Pancreas (tissue), 10 donors: ENCODE data around the gene DUS1L. TPM values are rescaled to one million over a fixed set of nuclear protein-coding genes. Genes with fewer than 3 reads are reported as not detected.
A peak's percentile ranks its signal among the peaks of the same experiment; 100 is the strongest.

Experiments
- ATAC-seq, 4 donors: fragments of 200-7000 bp; cut with Tn5 transposase; one replicate each; pipeline versions ENCODE4 v1.8.0 to v1.9.1; 2020; ENCODE audit warnings: mild to moderate bottlenecking in 4 of 4, moderate library complexity in 4 of 4
- DNase-seq, 6 donors: peaks; one replicate each; pipeline ENCODE4 v3.0.0-alpha.2; 2020
- FAIRE-seq: peaks from 2 replicates; lab custom pipeline; 2012; peaks lifted over from hg19 to GRCh38; lab: Jason Lieb, UNC
- H3K27ac ChIP-seq, 4 donors: fragments of 200-600 bp; sonication (generic); 1 replicate in 3 of 4; 2 replicates in 1 of 4; pipeline versions ENCODE4 v1.5.0 to v1.8.0; 2020
- H3K27me3 ChIP-seq, 4 donors: fragments of 200-600 bp; one replicate each; pipeline ENCODE4 v1.8.0; 2021
- H3K36me3 ChIP-seq, 3 donors: fragments of 200-600 bp; sonication (generic) in 1 of 3; one replicate each; pipeline versions ENCODE4 v1.5.0 to v1.8.0; 2020 to 2021
- H3K4me1 ChIP-seq, 3 donors: fragments of 200-600 bp; one replicate each; pipeline ENCODE4 v1.8.0; 2021
- H3K4me3 ChIP-seq, 4 donors: fragments of 200-600 bp; sonication (generic) in 2 of 4; one replicate each; pipeline versions ENCODE4 v1.5.0 to v1.8.0; 2020 to 2021
- H3K9me3 ChIP-seq, 4 donors: fragments of 200-600 bp; one replicate each; pipeline ENCODE4 v1.8.0; 2021
- WGBS, 2 donors: extraction: QIAGEN DNeasy Blood & Tissue Kit; methylation state at CpG; one replicate each; pipeline ENCODE4 v1.1.7; 2013; 5-methylcytosine and 5-hydroxymethylcytosine counted together
- intact Hi-C, 3 donors: fragments of 100-400 bp; cut with DNase I; formaldehyde crosslinking; loops; one replicate each; pipeline versions ENCODE4 v1.11.1 to v1.14.2; 2022
- polyA plus RNA-seq, 2 donors: library from polyadenylated mRNA; stranded (reverse); fragments of 200-250 nt; gene quantifications; one replicate each; pipeline ENCODE4 v1.2.3, GENCODE V29; 2013
- total RNA-seq, 6 donors: library from RNA; stranded (reverse); fragmentation: NEBNext Ultra II Directional in 4 of 6; extraction: Animal tissue kit (Norgen Biotek cat#: 25700) in 4 of 6; gene quantifications; one replicate each; pipeline versions ENCODE4 v1.2.1 to v1.2.4, GENCODE V29; 2021 to 2023
- TF ChIP-seq, protein P1 (sequence below), 4 donors: fragments of 200-600 bp; sonication (generic) in 3 of 4; IDR thresholded peaks; one replicate each; pipeline versions ENCODE4 v1.5.0 to v1.8.0; 2021; ENCODE audit warnings: antibody characterized with exemption in 4 of 4
- donor health status: healthy with polysubstance abuse.
- donor health status: DM: no; HTN: no; CAD: no; lungs with moderate emphysema.
- donor health status: DM: no; HTN: no; CAD: no.
- donor health status: control.
- donor health status: control.
- donor health status: Bipolar disorder and iron deficiency.
- donor health status: DM: yes; HTN: yes; CAD: no.
- donor health status: DM: no; HTN: no; CAD: no.
- donor health status: DM: no; HTN: no; CAD: no.
- donor health status: DM: yes; HTN: yes; CAD: no.

Gene DUS1L
- total and polyA plus RNA-seq, 8 donors: 56.0 to 186 (median 72.8) TPM

DNA sequence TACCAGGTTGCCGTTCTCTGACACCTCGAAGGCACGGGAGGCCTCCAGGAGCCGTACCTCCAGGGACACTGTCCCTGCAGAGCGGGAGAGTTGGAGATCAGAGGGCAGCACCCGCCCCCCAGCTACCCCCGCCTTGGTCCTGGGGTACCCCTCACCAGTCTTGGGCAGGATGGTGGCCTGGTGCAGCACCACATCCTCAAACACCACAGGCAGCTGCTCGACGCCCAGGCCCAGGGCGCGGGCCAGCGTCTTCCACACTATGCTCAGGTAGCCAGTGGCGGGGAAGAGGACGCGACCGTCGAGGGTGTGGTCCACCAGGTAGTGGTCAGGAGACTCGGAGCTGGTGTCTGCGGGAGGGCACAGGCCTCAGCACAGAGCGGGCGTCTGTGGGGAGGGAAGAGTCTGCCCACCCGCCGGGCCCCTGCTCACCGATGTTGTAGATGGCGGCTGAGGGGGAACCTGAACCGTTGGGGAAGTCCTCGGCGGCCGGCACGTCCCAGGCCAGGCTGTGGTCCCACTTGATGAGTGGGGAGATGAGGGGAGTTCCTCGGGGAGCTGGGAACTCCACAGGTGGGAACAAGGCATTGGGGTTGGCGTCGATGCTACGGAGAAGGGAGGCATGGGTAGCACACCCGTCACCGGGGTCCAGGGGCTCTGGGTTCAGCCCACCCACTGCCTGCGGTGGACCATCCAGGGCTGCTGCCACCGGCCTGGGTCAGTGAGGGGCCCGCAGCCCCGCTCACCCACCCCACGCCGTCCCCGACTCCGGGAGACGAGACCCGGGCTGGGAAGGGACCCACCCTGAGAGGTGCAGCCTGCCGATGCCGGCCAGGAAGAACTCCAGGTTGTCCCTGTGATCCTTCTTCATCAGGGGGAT lies 22.6 kb upstream of the DUS1L start:
- intact Hi-C loops: no loop called here
- FAIRE-seq (no peak), DNase-seq (peak in 2 of 6 donors; percentile 22 to 76), ATAC-seq (no peak)
- H3K27me3 ChIP-seq: no peaks in the 10 kb centered on the region
- TF ChIP-seq, protein P1, sequence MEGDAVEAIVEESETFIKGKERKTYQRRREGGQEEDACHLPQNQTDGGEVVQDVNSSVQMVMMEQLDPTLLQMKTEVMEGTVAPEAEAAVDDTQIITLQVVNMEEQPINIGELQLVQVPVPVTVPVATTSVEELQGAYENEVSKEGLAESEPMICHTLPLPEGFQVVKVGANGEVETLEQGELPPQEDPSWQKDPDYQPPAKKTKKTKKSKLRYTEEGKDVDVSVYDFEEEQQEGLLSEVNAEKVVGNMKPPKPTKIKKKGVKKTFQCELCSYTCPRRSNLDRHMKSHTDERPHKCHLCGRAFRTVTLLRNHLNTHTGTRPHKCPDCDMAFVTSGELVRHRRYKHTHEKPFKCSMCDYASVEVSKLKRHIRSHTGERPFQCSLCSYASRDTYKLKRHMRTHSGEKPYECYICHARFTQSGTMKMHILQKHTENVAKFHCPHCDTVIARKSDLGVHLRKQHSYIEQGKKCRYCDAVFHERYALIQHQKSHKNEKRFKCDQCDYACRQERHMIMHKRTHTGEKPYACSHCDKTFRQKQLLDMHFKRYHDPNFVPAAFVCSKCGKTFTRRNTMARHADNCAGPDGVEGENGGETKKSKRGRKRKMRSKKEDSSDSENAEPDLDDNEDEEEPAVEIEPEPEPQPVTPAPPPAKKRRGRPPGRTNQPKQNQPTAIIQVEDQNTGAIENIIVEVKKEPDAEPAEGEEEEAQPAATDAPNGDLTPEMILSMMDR (IDR thresholded peaks at IDR 0.05): no peak
- no peak overlapping the region for H3K4me3 ChIP-seq
- H3K4me1 ChIP-seq: no peaks in the 10 kb centered on the region
- WGBS, 2 donors: 96 to 98% methylated on average over 44 to 48 of the region's 48 CpGs
- H3K36me3 ChIP-seq: peaks cover 3 to 61% (median 41%) of the 10 kb centered on the region in 3 donors
- no peak overlapping the region for H3K27ac ChIP-seq
- H3K9me3 ChIP-seq: no peaks in the 10 kb centered on the region

DNA sequence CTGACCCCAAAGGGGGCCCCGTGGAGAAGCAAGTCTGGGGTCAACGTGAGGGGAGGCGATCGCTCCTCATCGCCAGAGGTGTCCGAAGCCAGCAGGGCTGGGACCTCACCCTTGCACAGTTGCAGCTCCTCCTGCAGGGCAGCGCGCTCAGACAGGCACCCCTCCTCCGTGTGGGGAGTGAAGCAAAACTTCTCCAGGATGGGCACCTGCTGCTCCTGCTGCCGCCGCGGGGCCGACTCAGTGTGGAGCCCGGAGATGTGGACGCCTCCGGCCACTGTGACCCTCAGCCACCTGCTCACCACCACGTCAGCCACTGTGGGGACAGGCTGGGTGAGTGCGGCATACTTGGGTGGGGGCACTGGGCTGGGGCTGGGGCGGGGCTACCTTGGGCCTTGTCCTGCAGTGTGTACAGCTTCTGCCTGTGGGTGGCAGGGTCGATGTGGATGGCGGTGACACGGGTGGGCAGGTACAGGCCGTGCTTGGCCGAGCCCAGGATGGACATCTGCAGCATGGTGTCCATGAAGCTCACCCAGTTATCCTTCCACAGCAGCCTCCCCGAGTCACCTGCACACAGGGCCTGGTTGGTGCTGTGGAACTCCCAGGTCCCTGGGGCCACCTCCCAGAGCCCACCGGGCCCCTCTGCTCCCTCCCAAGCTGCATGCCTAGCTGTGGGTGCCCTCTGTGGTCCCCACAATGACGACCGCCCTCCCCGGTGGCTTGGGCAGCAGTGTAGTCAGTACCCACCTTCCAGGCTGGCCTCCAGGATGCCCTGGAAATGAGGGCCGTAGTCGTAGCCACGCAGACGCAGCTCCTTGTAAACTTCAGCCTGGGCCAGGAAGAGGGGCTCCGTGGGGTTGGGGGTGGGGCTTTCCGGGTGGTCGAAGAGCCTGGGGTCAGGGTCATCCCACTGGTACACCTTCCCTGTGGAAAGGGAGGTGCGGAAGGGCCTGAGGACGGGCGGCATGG lies 21.6 kb upstream of the DUS1L start:
- peaks cover 0 to 63% (median 37%) of the 10 kb centered on the region in 3 donors for H3K36me3 ChIP-seq
- ATAC-seq (no peak), FAIRE-seq (no peak), DNase-seq (peak in 2 of 6 donors; percentile 21 to 68)
- no peak overlapping the region for H3K4me3 ChIP-seq
- WGBS, 2 donors: 91 to 93% methylated on average over 37 to 39 of the region's 39 CpGs
- no peaks in the 10 kb centered on the region for H3K4me1 ChIP-seq
- TF ChIP-seq, protein P1 (IDR thresholded peaks at IDR 0.05): no peak
- intact Hi-C loops: no loop called here
- H3K27ac ChIP-seq: no peak overlapping the region
- no peaks in the 10 kb centered on the region for H3K27me3 ChIP-seq
- H3K9me3 ChIP-seq: no peaks in the 10 kb centered on the region

DNA sequence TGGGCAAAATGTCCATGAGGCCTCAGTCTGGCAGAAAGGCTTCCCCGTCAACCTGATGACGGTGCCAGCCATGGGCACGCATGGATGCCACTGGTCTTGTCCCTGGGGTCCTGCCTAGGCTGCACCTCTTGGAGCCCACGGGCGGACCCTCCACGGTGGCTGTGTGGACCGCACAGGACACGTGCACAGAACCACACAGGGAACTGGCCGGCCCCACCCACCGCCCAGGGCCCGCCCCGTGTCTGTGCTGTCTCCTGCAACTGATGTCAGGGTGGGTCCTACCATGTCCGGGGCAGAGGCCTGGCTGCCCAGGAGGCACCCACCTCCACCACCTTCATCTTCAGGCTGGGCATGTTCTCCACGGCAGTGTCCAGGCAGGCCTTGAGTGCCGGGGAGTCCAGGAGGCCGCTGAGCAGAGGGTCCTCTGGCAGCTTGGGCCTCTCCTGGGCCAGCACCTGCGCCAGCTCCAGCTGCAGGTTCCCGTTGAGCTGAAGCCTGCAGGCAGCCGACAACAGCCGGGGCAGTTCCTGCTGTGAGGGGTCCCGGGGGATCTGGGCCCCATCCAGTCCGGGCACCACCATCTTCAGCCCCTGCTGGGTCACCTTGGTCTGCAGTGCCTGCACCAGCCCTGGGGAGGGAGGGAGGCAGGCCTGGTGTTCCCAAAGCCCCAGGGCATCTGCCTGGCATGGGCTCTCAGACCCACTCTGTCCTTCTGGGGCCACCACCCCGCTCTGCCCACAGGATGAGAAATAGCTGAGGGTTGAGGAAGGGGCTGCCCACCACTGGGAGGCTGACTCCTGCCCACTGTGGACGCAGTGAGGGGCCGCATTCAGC lies 20.5 kb upstream of the DUS1L start:
- Histone ChIP-seq H3K27ac (no peak overlapping the region), H3K4me1 (no peaks in the 10 kb centered on the region), H3K36me3 (peaks cover 0 to 57% (median 34%) of the 10 kb centered on the region in 3 donors), H3K27me3 (no peaks in the 10 kb centered on the region), H3K9me3 (no peaks in the 10 kb centered on the region), H3K4me3 (no peak overlapping the region)
- TF ChIP-seq, protein P1 (IDR thresholded peaks at IDR 0.05): no peak
- 91% methylated on average over 23 to 25 of the region's 25 CpGs for WGBS, 2 donors
- DNase-seq: peak in 1 of 6 donors; percentile 67
- intact Hi-C loops: no loop called here
- ATAC-seq: no peak
- FAIRE-seq: no peak

GRCh38 chr17:82085031-82085861 lies 19.6 kb upstream of the DUS1L start:
- H3K27me3 ChIP-seq: no peaks in the 10 kb centered on the region
- TF ChIP-seq, protein P1 (IDR thresholded peaks at IDR 0.05): no peak
- 92 to 93% methylated on average over 33 to 49 of the region's 49 CpGs for WGBS, 2 donors
- no peak overlapping the region for H3K4me3 ChIP-seq
- H3K4me1 ChIP-seq: no peaks in the 10 kb centered on the region
- FAIRE-seq (no peak), DNase-seq (peak in 1 of 6 donors; percentile 74), ATAC-seq (no peak)
- H3K27ac ChIP-seq: no peak overlapping the region
- intact Hi-C loops: no loop called here
- no peaks in the 10 kb centered on the region for H3K9me3 ChIP-seq
- peaks cover 0 to 59% (median 34%) of the 10 kb centered on the region in 3 donors for H3K36me3 ChIP-seq
